Spleen (tissue), 7 donors: ENCODE measurements around the gene ATP7B.

Experiments
- CTCF ChIP-seq, 11 experiments: fragments of 200-600 bp in 7 of 11; fragments of 450-650 bp in 4 of 11; sonication (generic) in 4 of 11; IDR thresholded peaks in 8 of 11; conservative IDR thresholded peaks in 3 of 11; 1 replicate in 7 of 11; 2 replicates in 4 of 11; pipeline versions ENCODE4 v1.4.0 to v1.8.0; 2016 to 2021; ENCODE audit warnings: antibody characterized with exemption in 11 of 11, inconsistent platforms in 4 of 11, mild to moderate bottlenecking in 1 of 11
- POLR2AphosphoS5 ChIP-seq, 3 donors: sonication (generic); formaldehyde crosslinking; IDR thresholded peaks; one replicate each; pipeline ENCODE4 v1.5.1; 2017; ENCODE audit warnings: antibody characterized with exemption in 3 of 3
- donor health status: DM: no; HTN: no; CAD: no; lungs with moderate emphysema.
- donor health status: DM: no; HTN: no; CAD: no.
- donor health status: DM: no; HTN: no; CAD: no.

GRCh38 chr13:52004511-52005170 lies 6.6 kb downstream of the ATP7B start:
- TF ChIP-seq CTCF (IDR thresholded peaks at IDR 0.05 in 8 of 11, conservative IDR thresholded peaks at IDR 0.05 in 3 of 11) (no peak), POLR2AphosphoS5 (IDR thresholded peaks at IDR 0.05) (no peak)
